GM12892 (cell line): ENCODE measurements around the gene WDSUB1.

Experiments used
- POLR2A ChIP-seq: IDR thresholded peaks from 2 replicates; pipeline ENCODE4 v1.6.1; 2011; ENCODE audit warnings: low read depth, low read length, control low read depth
- POLR2AphosphoS5 ChIP-seq: IDR thresholded peaks from 2 replicates; pipeline ENCODE4 v1.6.1; 2011; ENCODE audit warnings: low read depth, low read length, control low read depth
- TAF1 ChIP-seq: IDR thresholded peaks from 2 replicates; pipeline ENCODE4 v1.6.1; 2011; ENCODE audit warnings: low read depth, mild to moderate bottlenecking, control low read depth, low read length, borderline replicate concordance

DNA sequence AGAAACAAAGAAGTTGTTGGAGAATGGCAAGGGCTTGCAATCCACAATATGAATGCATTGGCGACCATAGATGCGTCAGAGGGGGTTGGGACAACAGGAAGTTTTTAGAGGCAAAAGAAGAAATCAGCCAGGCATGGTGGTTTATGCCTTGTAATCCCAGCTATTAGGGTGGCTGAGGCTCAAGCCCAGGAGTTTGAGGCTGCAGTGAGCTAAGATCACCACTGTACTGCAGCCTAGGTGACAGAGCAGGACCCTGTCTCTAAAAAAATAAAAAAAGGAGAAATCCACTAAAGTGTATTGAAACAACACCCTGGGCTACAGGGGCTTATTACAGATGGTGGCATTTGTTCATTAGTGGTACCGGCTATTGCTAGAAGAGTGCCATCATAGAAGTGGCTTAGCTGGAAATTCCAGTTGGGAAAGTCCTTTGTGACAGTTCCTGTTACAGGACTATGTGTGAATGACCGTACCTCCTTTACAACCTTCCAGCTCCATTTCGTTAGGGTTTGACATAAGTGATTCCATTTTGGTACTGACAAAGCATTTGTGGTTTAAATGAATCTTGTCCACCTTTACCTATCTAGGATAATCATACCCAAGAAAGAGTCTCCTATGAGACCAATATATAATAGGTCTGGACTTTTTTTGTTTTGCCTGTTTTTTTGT, 10.7 kb upstream of the WDSUB1 start:
- TF ChIP-seq POLR2A: no peak
- TF ChIP-seq POLR2AphosphoS5: no peak
- TF ChIP-seq TAF1: no peak
